ENCODE data around the gene VEGFB.

- no peak for TF ChIP-seq YY1 (IDR thresholded peaks at IDR 0.05; ENCODE audit: insufficient read depth, insufficient read length)
- TF ChIP-seq SUZ12 (IDR thresholded peaks at IDR 0.05; ENCODE audit: extremely low read depth, insufficient read depth, insufficient read length), result no peak
- TF ChIP-seq ZNF274 (IDR thresholded peaks at IDR 0.05; ENCODE audit: low read depth, low read length), result no peak
Measured at GRCh38 chr11:64240435-64241240, 6.3 kb downstream of the VEGFB start, which contains the start of gene FKBP2.

Measured in NT2/D1 (cell line).